Endodermal cell (in vitro differentiated cells): ENCODE measurements around the gene ADRA2B. TPM values are rescaled to one million over a fixed set of nuclear protein-coding genes. Genes with fewer than 3 reads are reported as not detected.

Experiments
- DNase-seq: peaks from one replicate; pipeline ENCODE4 v3.0.0-alpha.2; 2017
- H3K27ac ChIP-seq: 2 replicates; pipeline ENCODE4 v1.5.1; 2013; ENCODE audit warnings: mild to moderate bottlenecking, low read depth, low read length, moderate library complexity
- H3K27me3 ChIP-seq: 2 replicates; pipeline ENCODE4 v1.6.1; 2013; ENCODE audit warnings: mild to moderate bottlenecking, low read length, moderate library complexity; ENCODE audit not compliant: insufficient read depth, control insufficient read depth, poor library complexity, severe bottlenecking
- H3K36me3 ChIP-seq: 2 replicates; pipeline ENCODE4 v1.7.0; 2013; ENCODE audit warnings: mild to moderate bottlenecking, low read length, moderate library complexity; ENCODE audit not compliant: control insufficient read depth, insufficient read depth
- H3K4me1 ChIP-seq: one replicate; pipeline ENCODE4 v1.7.0; 2013; ENCODE audit warnings: low read length; ENCODE audit not compliant: control insufficient read depth, insufficient read depth
- H3K4me3 ChIP-seq: 2 replicates; pipeline ENCODE4 v1.5.1; 2013; ENCODE audit warnings: mild to moderate bottlenecking, low read length, moderate library complexity
- H3K9ac ChIP-seq: 2 replicates; pipeline ENCODE4 v1.6.1; 2013; ENCODE audit warnings: mild to moderate bottlenecking, low read length, moderate library complexity; ENCODE audit not compliant: poor library complexity, severe bottlenecking; ENCODE audit errors: extremely low read depth
- H3K9me3 ChIP-seq: 2 replicates; pipeline ENCODE4 v1.6.1; 2013; ENCODE audit warnings: mild to moderate bottlenecking, low read length, moderate library complexity; ENCODE audit not compliant: control insufficient read depth
- H3K27ac Mint-ChIP-seq: 2 replicates; pipeline ENCODE4 v1.8.0; 2020; ENCODE audit warnings: mixed read lengths
- H3K27me3 Mint-ChIP-seq: 2 replicates; pipeline ENCODE4 v1.8.0; 2021; ENCODE audit warnings: mild to moderate bottlenecking, mixed read lengths; ENCODE audit not compliant: insufficient read depth
- H3K36me3 Mint-ChIP-seq: 2 replicates; pipeline ENCODE4 v1.8.0; 2020; ENCODE audit warnings: low read depth, mixed read lengths
- H3K4me1 Mint-ChIP-seq: 2 replicates; pipeline ENCODE4 v1.8.0; 2020; ENCODE audit warnings: mixed read lengths
- H3K4me3 Mint-ChIP-seq: 2 replicates; pipeline ENCODE4 v1.8.0; 2020; ENCODE audit warnings: mild to moderate bottlenecking, moderate library complexity, mixed read lengths
- H3K9me3 Mint-ChIP-seq: 2 replicates; pipeline ENCODE4 v1.8.0; 2020; ENCODE audit warnings: mild to moderate bottlenecking, mixed read lengths
- WGBS, 2 experiments: methylation state at CpG; one replicate each; pipeline versions ENCODE4 v1.1.5 to v1.1.7; 2013; ENCODE audit warnings: missing lambda C conversion rate in 2 of 2, mixed read lengths in 1 of 2; ENCODE audit not compliant: insufficient coverage in 1 of 2, insufficient read length in 1 of 2; 5-methylcytosine and 5-hydroxymethylcytosine counted together
- total RNA-seq, 2 donors: library from RNA; stranded (reverse); fragmentation: NEBNext Ultra II Directional in 1 of 2; extraction: Animal tissue kit (Norgen Biotek cat#: 25700) in 1 of 2; gene quantifications; 2 replicates in 1 of 2; 3 replicates in 1 of 2; pipeline ENCODE4 v1.2.1, GENCODE V29; 2021
- TF ChIP-seq, protein P1 (sequence below): fragments of 200-600 bp; sonication (generic); conservative IDR thresholded peaks from 2 replicates; pipeline ENCODE4 v1.5.0; 2021; ENCODE audit warnings: antibody characterized with exemption, mild to moderate bottlenecking

The ADRA2B gene
- total RNA-seq, 2 donors from 2014 or later, result 2.4 to 3.8 TPM

DNA sequence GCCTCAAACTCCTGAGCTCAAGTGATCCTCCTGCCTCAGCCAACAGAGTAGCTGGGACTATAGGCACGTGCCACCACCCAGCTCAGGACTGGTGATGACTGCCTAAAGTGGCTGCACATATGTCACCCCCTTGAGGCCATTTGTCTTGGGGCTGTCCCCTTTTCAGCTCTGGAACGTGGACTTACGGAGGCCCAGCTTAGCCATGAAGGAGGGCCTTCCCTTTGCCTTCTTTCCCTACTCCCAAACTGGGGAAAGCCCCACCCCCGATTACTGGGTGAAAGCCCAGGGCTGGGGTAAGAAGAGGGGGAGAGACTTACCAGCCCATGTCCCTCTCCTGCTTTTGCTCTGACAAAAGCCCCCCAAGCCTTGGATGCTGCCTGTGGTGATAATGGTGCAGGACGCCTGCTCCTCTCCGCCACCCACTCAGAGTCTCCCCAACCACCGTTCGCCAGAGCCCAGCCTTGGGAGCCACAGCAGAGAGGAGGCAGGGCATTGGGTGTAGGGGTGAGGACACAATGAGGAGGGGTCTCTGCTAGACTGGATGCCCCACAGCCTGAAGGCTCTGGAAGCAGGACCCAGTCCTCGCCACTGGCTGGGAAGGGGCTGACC is 31.3 kb upstream of the ADRA2B start:
- no peaks in the 10 kb centered on the region for H3K9me3 Mint-ChIP-seq
- H3K27ac Mint-ChIP-seq, result no peak overlapping the region
- DNase-seq, result peak; percentile 63
- TF ChIP-seq, protein P1, sequence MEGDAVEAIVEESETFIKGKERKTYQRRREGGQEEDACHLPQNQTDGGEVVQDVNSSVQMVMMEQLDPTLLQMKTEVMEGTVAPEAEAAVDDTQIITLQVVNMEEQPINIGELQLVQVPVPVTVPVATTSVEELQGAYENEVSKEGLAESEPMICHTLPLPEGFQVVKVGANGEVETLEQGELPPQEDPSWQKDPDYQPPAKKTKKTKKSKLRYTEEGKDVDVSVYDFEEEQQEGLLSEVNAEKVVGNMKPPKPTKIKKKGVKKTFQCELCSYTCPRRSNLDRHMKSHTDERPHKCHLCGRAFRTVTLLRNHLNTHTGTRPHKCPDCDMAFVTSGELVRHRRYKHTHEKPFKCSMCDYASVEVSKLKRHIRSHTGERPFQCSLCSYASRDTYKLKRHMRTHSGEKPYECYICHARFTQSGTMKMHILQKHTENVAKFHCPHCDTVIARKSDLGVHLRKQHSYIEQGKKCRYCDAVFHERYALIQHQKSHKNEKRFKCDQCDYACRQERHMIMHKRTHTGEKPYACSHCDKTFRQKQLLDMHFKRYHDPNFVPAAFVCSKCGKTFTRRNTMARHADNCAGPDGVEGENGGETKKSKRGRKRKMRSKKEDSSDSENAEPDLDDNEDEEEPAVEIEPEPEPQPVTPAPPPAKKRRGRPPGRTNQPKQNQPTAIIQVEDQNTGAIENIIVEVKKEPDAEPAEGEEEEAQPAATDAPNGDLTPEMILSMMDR, result peak; percentile 16
- no peaks in the 10 kb centered on the region for H3K4me1 ChIP-seq
- H3K4me1 Mint-ChIP-seq, result peaks cover 16% of the 10 kb centered on the region
- peaks cover 26% of the 10 kb centered on the region for H3K27me3 Mint-ChIP-seq
- WGBS, 2 experiments, result 89 to 91% methylated on average over 3 to 9 of the region's 9 CpGs
- no peak overlapping the region for H3K4me3 ChIP-seq
- peaks cover 30% of the 10 kb centered on the region for H3K27me3 ChIP-seq
- no peaks in the 10 kb centered on the region for H3K9me3 ChIP-seq
- no peak overlapping the region for H3K9ac ChIP-seq
- no peaks in the 10 kb centered on the region for H3K36me3 Mint-ChIP-seq
- no peak overlapping the region for H3K27ac ChIP-seq
- H3K36me3 ChIP-seq, result no peaks in the 10 kb centered on the region
- H3K4me3 Mint-ChIP-seq, result no peak overlapping the region

- Mint-ChIP-seq H3K4me1 (peaks cover 11% of the 10 kb centered on the region), H3K9me3 (no peaks in the 10 kb centered on the region), H3K36me3 (no peaks in the 10 kb centered on the region), H3K27ac (no peak overlapping the region), H3K27me3 (peaks cover 27% of the 10 kb centered on the region), H3K4me3 (no peak overlapping the region)
- WGBS, 2 experiments, result 93 to 95% methylated on average over 6 to 9 of the region's 9 CpGs
- Histone ChIP-seq H3K4me3 (no peak overlapping the region), H3K4me1 (no peaks in the 10 kb centered on the region), H3K27ac (no peak overlapping the region), H3K9ac (no peak overlapping the region), H3K27me3 (peaks cover 30% of the 10 kb centered on the region), H3K36me3 (no peaks in the 10 kb centered on the region), H3K9me3 (no peaks in the 10 kb centered on the region)
- peak; percentile 53 for DNase-seq
- TF ChIP-seq, protein P1, result no peak
These were observed 30.7 kb upstream of the ADRA2B start for GRCh38 chr2:96146881-96147592.

DNA sequence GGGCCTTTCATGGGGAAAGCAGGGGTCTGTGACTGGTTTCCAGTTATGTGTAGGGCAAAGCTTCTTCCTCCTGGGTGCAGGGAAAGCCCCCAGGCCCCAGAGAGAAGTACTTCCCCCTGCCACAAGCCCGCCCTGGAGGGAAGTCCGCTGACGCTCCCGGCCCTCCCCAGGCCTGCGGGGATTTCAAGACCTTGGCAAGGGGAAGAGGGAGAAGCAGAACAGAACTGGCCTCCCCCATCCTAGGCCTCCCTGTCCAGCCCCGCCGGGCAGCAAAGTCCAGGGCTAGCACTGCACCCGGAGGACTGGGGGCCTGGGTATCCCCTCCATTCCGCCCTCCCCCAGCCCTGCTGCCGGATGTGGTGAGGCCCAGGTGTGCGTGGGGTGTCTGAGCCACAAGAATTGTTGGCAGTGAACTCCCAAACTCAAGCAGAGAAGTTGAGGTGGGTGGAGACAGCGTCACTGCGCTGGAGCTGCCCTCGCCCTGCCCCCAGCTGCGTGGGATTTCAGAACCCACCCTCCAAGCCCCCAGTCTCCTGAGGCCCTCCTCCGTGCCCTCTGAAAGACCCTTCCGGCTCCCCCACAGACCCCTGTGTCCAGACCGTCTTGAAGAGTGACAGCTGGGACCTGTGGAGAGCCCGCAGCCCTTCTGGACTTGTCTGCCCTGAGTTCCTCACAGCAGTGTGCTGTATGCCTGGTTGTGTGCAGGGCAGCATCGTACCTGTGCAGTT is 29.9 kb upstream of the ADRA2B start:
- peaks cover 30% of the 10 kb centered on the region for H3K27me3 ChIP-seq
- H3K4me3 ChIP-seq, result no peak overlapping the region
- Mint-ChIP-seq H3K36me3 (no peaks in the 10 kb centered on the region), H3K27ac (no peak overlapping the region), H3K9me3 (no peaks in the 10 kb centered on the region), H3K27me3 (peaks cover 27% of the 10 kb centered on the region), H3K4me1 (peaks cover 10% of the 10 kb centered on the region), H3K4me3 (no peak overlapping the region)
- no peaks in the 10 kb centered on the region for H3K36me3 ChIP-seq
- no peak overlapping the region for H3K9ac ChIP-seq
- DNase-seq, result peak; percentile 44
- TF ChIP-seq, protein P1, result no peak
- H3K27ac ChIP-seq, result no peak overlapping the region
- no peaks in the 10 kb centered on the region for H3K9me3 ChIP-seq
- H3K4me1 ChIP-seq, result no peaks in the 10 kb centered on the region
- 87 to 91% methylated on average over 9 to 20 of the region's 20 CpGs for WGBS, 2 experiments
